Activated CD8-positive, alpha-beta memory T cell treated with anti-CD3 and anti-CD28 coated beads, Interleukin-2, amount 50 U/mL, for 24 hours (primary cell): ENCODE measurements around the gene ENKD1.

Source experiments
- DNase-seq: peaks from one replicate; pipeline ENCODE4 v3.0.0-alpha.2; 2020; ENCODE audit errors: extremely low read depth

ENKD1 gene

DNA sequence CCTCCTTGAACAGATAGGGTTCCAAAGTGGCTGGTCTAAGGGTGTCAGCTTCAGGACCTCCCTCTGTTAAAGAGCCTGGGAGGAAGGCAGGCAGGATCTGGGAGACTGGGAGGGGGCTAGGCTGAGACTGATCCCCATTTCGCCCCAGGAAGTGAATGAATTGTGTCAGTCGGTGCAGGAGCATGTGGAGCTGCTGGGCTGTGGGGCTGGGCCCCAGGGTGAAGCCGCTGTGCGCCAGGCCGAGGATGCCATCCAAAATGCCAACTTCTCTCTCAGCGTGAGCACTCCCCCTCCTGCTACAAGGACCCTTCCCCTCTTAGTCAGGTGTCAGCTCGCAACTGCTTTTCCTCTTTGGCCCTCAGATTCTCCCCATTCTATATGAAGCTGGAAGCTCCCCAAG lies 15.5 kb downstream of the ENKD1 start:
- no peak for DNase-seq

DNA sequence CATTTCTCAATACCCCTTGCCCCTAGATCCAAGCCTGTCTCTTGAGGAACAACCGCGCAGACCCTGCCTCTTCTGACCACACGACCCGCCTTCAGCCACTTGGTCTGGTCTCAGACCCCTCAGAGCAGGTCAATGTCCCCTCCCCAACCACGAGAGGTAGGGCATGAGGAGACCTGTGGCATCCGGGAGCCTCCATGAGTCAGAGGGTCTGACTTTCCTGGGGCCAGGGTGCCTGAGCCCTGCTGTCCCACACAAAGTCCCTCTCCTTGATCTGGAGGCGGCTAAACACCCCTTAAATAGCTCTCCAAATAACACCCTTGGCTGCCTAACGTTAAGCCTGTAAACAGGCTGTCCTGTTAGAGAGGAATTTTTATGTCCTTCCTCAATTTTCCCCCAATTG lies 16.5 kb downstream of the ENKD1 start:
- DNase-seq = no peak

GRCh38 chr16:67649494-67649931 lies 17.0 kb downstream of the ENKD1 start:
- no peak for DNase-seq

- no peak for DNase-seq
Observed at GRCh38 chr16:67648764-67649407, 17.7 kb downstream of the ENKD1 start.

- DNase-seq = no peak
Observed at GRCh38 chr16:67648088-67648763, 18.3 kb downstream of the ENKD1 start.

DNA sequence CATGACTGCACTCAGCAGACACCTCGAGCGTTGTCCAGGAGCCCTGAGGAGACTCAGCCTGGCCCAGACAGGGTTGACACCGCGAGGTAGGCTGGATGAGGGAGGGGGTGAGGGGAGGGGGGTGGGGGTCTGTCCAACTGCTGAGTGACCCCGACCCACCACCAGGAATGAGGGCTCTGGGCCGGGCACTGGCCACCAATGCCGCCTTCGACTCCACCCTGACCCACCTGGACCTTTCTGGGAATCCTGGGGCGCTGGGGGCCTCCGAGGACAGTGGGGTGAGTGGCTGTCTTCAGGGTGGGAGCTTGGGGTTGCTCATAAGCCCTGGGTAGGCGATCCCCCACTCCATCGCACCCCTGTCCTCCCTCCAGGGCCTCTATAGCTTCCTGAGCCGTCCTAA lies 18.9 kb downstream of the ENKD1 start:
- no peak for DNase-seq

DNA sequence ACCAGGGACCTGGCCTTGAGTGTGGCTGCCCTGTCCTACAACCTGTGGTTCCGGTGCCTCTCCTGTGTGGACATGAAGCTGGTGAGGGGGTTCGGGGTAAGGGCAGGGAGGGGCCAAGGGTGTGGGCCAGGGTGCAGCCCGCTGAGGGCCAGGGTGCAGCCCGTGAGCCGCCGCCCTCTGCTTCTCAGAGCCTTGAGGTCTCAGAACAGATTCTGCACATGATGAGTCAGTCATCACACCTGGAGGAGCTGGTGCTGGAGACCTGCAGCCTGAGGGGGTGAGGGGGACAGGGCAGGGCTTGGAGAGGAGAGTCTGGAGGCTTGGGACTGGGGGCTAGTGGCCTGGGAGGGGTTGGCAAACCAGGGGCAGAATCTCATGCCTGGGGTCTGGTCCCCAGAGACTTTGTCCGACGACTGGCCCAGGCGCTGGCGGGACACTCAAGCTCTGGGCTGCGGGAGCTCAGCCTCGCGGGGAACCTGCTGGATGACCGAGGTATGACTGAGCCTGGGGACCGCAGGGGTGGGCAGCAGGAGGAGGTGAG lies 19.4 kb downstream of the ENKD1 start:
- DNase-seq = no peak

GRCh38 chr16:67645397-67646121 lies 21.0 kb downstream of the ENKD1 start:
- no peak for DNase-seq

- no peak for DNase-seq
Observed at GRCh38 chr16:67644038-67644437, 22.5 kb downstream of the ENKD1 start.

DNA sequence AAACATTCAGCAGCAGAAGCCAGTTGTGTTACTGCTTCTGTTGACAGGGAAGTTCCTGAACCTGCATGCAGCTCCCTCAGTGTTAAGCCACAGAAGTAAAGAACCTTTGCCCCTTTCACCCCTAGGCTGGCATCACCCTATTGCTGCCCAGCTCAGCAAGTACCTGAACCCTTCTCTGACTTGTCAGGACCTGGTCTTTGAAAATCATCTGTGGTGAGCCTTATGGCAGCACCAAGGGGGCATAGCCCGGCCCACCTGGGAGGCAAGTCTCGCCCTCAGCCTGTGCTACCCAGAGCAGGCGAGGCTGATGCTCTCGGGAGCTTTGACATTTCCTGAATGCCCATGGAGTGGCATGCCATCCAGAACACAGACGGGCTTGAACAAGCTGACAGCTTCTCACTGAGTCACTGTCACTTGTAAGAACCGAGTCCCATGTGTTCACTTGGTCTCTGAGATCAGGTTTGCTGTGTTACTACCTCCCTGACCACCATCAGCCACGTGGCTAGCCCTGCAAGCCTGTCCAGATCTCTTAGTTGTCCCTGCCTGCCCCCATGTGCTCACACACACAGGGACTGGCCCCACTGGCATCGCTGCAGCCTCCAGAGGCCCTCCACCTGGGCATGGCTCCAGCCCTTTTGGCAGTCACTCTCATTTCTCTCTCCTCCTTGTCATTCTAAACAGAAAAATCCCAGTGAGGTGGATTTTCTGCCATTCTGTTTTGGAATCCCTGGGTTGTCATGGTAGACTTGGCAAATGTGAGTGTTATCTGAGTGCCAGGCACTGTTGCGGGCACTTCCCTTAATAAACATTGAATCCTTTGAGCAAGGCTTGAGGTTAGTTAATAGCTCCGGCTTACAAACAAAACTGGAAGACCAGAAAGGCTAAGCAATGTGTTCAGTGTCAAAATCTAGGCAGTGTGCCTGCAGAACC lies 24.5 kb downstream of the ENKD1 start:
- no peak for DNase-seq

GRCh38 chr16:67637625-67638024 lies 28.9 kb downstream of the ENKD1 start:
- no peak for DNase-seq

DNA sequence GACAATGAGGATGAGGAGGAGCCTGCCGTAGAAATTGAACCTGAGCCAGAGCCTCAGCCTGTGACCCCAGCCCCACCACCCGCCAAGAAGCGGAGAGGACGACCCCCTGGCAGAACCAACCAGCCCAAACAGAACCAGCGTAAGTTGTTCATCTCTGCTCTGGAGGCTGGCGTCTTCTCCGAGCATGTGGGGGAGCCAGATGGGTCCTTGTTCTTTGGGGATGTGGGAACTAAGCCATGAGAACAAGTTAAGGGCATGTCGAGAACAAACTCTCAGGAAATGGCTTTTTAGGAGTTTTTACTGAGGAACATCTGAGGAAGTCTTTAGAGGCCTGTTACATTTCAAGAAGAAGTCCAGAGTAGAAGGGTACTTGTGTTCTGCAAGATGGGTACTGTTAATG lies 29.8 kb downstream of the ENKD1 start:
- no peak for DNase-seq

GRCh38 chr16:67632415-67633172 lies 34.0 kb downstream of the ENKD1 start:
- no peak for DNase-seq

DNA sequence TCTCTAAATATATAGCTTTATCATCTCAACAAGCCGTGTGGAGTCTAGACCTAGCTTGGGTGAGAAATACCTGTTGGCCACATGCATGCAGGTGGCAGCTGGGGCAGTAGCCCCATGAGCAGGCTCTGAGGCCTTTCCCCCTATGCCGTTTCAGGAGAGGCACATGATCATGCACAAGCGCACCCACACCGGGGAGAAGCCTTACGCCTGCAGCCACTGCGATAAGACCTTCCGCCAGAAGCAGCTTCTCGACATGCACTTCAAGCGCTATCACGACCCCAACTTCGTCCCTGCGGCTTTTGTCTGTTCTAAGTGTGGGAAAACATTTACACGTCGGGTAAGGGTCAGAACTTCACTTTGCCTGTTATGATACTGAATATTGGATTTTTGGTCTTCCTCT lies 38.3 kb downstream of the ENKD1 start:
- no peak for DNase-seq

GRCh38 chr16:67613808-67614207 lies 52.7 kb downstream of the ENKD1 start:
- no peak for DNase-seq
